Astrocyte of the cerebellum (primary cell): Measurements from ENCODE around the gene CLPTM1.

Experiments used
- DNase-seq: peaks from one replicate; pipeline ENCODE4 v3.0.0-alpha.2; 2011; ENCODE audit warnings: low read depth
- H3K4me3 ChIP-seq: 2 replicates; pipeline ENCODE4 v1.5.1; 2011; ENCODE audit warnings: mild to moderate bottlenecking, low read depth, low read length, moderate library complexity
- in situ Hi-C: cut with HindIII; loops from 2 replicates; pipeline ENCODE4 v1.10.0; 2017; ENCODE audit warnings: low sequenced_read_pairs
- TF ChIP-seq, protein P1 (sequence below): IDR thresholded peaks from 2 replicates; pipeline ENCODE4 v1.5.1; 2012; ENCODE audit warnings: low read length, low read depth, moderate library complexity, mild to moderate bottlenecking; ENCODE audit errors: missing control alignments

The CLPTM1 gene

DNA sequence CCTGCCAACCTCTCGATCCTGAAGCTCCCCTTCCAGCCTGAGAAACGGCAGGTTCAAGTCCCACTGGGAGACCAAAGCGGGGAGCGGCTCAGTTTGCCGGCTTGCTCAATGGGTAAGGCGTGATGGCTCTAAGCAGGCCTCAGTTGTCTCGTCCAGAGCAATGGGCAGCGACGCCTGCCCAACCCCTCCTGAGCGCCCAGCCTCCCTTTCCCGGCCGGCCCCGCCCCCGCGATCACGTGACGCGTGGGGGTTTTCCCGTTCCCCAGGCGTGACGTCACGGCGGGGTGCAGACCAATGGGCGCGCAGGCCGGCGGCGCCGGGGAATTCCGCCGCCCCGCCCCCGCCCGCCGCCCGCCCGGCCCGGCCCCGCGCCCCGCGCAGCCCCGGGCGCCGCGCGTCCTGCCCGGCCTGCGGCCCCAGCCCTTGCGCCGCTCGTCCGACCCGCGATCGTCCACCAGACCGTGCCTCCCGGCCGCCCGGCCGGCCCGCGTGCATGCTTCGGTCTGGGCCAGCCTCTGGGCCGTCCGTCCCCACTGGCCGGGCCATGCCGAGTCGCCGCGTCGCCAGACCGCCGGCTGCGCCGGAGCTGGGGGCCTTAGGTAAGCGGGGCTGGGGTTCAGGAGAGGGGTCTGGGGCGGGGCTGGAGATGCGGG is 46.0 kb downstream of the CLPTM1 start, which contains the start of gene RELB:
Gene RELB, plus strand, starts transcription at position 378 of the 653 bp plus-strand sequence. Its CDS starts 116 bp downstream, at position 494.
- TF ChIP-seq, protein P1, sequence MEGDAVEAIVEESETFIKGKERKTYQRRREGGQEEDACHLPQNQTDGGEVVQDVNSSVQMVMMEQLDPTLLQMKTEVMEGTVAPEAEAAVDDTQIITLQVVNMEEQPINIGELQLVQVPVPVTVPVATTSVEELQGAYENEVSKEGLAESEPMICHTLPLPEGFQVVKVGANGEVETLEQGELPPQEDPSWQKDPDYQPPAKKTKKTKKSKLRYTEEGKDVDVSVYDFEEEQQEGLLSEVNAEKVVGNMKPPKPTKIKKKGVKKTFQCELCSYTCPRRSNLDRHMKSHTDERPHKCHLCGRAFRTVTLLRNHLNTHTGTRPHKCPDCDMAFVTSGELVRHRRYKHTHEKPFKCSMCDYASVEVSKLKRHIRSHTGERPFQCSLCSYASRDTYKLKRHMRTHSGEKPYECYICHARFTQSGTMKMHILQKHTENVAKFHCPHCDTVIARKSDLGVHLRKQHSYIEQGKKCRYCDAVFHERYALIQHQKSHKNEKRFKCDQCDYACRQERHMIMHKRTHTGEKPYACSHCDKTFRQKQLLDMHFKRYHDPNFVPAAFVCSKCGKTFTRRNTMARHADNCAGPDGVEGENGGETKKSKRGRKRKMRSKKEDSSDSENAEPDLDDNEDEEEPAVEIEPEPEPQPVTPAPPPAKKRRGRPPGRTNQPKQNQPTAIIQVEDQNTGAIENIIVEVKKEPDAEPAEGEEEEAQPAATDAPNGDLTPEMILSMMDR: no peak
- peak; percentile 58 for DNase-seq
- H3K4me3 ChIP-seq: peak within 1 kb of the TSS; percentile 67
- in situ Hi-C loops: no loop called here

DNA sequence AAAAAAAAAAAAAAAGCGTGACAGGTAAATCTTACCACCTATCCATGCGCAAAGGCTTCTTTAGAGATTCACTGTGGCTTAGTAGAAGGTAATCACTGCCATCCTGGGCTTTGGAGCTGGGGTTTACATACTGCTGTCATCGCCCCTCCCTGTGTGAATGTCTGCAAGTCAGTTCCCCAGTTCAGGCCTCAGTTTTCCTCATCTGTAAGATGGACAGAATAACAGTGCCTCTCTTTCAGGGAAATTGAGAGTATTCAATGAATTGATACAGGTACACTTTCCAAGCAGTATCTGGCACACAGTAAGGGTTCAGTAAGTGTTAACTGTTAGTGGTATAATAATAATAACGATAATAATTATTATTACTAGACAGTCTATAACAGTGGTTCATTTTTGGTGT is 48.3 kb downstream of the CLPTM1 start:
- no peak overlapping the region for H3K4me3 ChIP-seq
- no peak for DNase-seq
- TF ChIP-seq, protein P1: no peak
- in situ Hi-C loops: no loop called here

DNA sequence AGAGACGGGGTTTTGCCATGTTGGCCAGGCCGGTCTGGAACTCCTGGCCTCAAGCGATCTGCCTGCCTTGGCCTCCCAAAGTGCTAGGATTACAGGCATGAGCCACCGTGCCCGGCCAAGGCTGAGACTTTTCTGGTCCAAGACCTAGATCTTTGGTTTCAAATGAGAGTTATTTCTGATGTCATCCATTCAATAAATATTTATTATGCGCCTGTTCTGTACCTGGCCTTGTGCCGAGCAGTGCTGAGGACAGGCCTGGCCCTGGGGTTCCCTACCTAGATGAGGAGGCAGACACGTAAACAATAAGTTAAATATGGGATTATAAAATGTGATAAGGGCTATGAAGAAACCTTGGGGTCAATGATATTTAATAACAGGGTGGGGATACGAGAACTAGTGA is 50.6 kb downstream of the CLPTM1 start:
- in situ Hi-C loops: no loop called here
- TF ChIP-seq, protein P1: no peak
- no peak for DNase-seq
- H3K4me3 ChIP-seq: no peak overlapping the region

DNA sequence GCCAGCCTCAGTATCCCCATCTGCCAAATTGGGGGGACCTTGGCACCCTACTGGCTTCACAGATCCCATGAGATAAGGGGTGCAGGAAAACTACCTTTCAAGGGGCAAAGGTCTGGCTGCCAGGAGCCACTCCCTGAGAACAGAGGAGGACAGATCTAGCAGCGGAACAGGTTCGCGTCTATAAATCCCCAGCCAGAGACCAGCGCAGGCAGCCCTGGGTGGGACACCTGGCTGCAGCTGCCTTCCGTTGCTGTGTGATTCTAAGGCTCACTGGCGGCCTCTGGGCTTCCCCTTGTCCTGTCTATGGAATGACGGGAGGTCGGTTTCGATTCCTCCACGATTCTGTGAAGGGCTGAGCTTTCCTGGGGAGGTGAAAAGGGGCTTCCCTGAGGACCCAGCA is 53.4 kb downstream of the CLPTM1 start:
- TF ChIP-seq, protein P1: no peak
- DNase-seq: no peak
- in situ Hi-C loops: no loop called here
- no peak overlapping the region for H3K4me3 ChIP-seq

DNA sequence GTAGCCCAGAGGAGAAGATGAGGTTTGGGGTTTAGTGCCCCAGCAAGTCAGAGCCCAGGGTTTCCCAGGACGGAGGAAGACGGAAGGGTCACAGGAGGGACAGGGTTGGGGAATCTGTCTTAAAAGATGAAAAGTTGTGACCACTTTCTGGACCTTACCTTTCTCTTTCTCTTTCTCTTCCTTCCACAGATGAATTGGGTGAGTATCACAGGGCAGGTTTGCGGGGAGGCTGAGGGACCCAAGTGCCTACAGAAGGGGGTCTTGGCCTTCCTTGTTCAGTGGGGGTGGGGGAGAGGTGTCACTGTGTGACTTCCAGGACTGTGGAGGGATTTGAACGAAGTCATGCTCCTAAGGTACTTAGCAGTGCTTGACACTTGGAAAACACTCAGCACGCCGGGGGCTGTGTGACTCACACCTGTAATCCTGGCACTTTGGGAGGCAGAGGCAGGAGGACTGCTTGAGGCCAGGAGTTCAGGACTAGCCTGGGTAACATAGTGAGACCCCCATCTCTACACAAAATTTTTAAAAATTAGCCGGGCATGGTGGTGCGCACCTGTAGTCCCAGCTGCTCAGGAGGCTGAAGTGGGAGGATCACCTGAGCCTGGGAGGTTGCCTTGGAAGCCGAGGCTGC is 54.6 kb downstream of the CLPTM1 start:
- in situ Hi-C loops: no loop called here

DNA sequence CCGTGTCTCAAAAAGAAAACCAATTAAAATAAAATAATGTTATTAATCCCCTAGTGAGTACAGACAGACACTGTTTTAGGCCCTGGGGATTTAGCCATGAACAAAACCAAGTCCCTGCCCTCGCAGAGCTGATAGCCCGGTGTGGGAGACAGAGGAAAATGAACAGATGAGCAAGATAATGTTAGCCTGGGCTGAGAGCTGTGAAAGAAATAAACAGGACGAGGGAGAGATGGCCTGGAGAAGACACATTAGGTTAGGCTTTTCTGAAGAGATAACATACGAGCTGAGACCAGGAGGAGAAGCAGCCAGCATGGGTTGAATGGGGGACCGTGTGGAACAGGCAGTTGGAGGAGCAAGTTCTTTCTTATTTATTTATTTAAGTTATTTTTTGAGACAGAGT is 55.1 kb downstream of the CLPTM1 start:
- no peak for DNase-seq
- no peak overlapping the region for H3K4me3 ChIP-seq
- TF ChIP-seq, protein P1: no peak
- in situ Hi-C loops: no loop called here

More for the DNA sequence above, 54.6 kb downstream of the CLPTM1 start:
- no peak for DNase-seq
- H3K4me3 ChIP-seq: no peak overlapping the region
- TF ChIP-seq, protein P1: no peak
